ENCODE data around the gene CCDC136.

Gene CCDC136

DNA sequence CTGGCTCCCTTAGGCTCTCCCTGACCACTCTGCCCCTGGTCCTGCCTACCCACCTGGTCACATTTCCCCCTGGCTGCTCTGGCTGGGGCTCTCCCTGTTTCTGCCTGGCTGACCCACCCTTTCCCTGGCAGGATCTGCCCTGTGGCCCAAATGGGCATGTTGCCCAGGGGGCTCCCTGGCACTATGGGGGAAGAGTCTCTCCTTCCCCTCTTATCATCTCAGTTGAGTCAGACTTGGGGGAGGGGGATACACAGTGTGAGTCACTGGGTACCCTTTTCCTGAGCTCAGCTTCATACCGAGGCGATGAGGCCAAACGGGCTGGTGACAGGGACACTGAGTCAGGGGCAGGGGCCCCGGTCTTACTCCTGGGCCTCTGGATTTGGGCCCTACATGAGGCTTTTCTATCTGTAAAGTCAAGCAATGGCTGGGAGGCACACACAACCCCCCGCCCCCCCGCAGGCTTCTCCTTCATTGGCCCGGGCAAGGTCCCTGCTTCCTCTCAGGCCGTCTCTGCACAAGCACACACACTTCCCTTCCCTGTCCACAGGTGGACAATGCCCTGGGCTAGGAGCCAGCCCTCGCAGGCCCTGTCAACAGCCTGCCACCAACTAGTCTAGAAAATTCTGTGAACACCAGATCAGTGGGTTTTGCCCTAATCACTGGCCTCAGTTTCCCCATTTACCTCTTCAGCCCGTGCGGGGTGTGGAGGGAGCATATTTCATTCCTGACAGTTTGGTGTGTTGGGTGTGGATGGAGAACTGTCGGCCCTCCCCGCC is 37.8 kb downstream of the CCDC136 start:
- no peak overlapping the region for H3K27ac ChIP-seq
- TF ChIP-seq, protein P1, sequence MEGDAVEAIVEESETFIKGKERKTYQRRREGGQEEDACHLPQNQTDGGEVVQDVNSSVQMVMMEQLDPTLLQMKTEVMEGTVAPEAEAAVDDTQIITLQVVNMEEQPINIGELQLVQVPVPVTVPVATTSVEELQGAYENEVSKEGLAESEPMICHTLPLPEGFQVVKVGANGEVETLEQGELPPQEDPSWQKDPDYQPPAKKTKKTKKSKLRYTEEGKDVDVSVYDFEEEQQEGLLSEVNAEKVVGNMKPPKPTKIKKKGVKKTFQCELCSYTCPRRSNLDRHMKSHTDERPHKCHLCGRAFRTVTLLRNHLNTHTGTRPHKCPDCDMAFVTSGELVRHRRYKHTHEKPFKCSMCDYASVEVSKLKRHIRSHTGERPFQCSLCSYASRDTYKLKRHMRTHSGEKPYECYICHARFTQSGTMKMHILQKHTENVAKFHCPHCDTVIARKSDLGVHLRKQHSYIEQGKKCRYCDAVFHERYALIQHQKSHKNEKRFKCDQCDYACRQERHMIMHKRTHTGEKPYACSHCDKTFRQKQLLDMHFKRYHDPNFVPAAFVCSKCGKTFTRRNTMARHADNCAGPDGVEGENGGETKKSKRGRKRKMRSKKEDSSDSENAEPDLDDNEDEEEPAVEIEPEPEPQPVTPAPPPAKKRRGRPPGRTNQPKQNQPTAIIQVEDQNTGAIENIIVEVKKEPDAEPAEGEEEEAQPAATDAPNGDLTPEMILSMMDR (conservative IDR thresholded peaks at IDR 0.05): no peak
- no peak for TF ChIP-seq ZFX (IDR thresholded peaks at IDR 0.05)

DNA sequence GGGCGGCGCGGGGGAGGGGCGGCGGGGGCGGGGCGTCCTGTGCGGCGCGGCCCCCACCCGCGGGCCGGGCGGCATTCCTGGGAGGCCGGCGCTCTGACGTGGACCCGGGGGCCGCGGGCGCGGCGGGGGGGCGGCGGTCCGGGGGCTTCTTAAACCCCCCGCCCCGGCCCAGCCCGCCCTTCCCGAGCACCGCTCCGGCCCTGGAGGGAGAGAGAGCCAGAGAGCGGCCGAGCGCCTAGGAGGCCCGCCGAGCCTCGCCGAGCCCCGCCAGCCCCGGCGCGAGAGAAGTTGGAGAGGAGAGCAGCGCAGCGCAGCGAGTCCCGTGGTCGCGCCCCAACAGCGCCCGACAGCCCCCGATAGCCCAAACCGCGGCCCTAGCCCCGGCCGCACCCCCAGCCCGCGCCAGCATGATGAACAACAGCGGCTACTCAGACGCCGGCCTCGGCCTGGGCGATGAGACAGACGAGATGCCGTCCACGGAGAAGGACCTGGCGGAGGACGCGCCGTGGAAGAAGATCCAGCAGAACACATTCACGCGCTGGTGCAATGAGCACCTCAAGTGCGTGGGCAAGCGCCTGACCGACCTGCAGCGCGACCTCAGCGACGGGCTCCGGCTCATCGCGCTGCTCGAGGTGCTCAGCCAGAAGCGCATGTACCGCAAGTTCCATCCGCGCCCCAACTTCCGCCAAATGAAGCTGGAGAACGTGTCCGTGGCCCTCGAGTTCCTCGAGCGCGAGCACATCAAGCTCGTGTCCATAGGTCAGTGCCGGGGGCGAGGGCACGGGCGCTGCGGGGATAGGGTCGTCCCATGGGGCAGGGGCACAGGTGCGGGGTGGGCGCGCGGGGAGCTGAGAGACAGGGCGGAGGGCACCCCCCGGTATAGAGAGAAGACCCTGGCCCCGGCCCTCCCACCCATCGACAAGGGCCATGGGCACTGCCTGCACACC is 38.7 kb downstream of the CCDC136 start, which contains the start of gene FLNC:
FLNC (plus strand) TSS at position 176 of the 947 bp plus-strand sequence; CDS start at position 408, 232 bp downstream.
- TF ChIP-seq, protein P1 (conservative IDR thresholded peaks at IDR 0.05): no peak
- no peak for TF ChIP-seq ZFX (IDR thresholded peaks at IDR 0.05)
- no peak within 1 kb of the TSS for H3K27ac ChIP-seq

DNA sequence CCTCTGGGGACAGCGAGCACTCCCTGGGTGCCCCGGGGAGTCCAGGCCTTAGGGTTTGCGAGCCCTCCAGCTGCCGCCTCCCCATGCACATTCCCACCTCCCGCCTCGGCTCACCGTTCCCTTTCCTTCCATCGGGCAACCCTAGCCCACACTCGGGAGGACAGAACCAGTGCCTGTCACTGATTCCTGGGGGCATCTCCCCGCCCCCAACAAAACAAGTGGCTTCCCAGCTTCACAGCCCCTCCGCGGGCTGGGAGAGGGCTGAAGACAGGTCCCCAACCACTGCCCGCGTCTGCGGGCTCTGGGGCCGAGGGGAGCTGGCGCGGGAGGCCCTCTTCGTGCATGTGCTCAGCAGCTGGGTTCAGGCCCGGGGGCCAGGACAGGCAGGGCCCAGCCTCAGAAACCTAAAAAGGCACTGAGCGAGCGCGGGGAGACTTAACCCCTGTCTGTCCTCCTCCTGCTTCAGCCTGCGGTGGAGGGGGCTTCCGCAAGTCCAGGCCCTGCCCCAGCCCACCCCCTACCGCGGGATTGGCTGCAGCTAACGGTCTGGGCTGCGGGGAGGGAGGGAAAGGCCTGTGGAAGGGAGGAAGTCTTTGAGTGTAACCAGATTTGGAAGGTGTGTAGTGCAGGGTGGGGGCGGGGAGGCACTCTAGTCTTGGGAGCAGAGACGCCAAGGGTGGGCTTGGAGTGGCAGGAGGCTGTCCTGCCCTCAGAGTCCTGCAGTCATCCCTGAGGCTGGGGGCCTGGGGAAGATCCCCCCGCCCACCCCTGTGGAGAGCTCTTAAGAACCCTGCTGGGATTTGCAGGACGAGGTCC is 39.6 kb downstream of the CCDC136 start:
- H3K27ac ChIP-seq: no peak overlapping the region
- no peak for TF ChIP-seq ZFX (IDR thresholded peaks at IDR 0.05)
- TF ChIP-seq, protein P1 (conservative IDR thresholded peaks at IDR 0.05): no peak

DNA sequence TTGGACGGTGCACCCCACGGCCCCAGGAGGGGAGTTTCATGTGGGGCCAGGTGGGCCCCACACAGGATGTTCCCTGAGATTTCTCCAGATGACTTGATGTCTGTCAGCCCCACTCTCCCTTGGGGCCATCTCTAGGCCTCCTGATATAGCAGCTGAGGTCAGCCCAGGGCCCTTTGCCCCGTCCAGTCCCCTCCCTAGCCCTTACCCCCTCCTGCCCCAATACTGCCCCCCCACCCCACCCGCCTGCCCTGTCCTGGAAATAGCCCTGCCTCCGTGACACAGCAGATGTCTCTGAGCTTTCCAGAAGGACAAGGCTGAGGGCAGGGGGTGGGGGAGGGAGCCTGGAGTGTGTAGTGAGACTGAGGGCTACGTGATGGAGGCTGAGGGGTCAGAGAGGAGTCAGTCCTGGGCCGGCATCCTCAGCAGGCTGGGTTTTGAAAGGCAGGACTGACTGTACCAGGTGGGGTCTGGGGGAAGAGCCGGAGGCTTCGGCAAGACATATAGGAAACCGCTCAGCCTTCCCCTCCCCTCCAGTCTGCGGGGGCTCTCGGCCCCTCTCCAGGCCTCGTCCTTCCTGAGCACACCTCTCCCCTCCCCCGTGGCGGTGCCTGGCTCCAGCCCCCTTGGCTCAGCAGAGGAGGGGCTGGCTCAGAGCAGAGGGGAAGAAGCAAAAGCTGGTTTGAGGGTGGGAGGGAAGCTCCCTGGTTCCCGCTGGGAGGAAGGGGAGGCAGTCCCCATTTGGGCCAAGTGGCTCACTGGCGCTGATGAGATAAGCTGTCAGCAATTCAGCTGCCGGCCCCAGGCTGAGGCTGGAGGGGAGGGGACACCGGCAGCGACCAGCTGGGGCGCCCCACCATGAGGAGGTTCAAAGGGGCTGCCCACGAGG is 40.5 kb downstream of the CCDC136 start:
- TF ChIP-seq, protein P1 (conservative IDR thresholded peaks at IDR 0.05): no peak
- no peak for TF ChIP-seq ZFX (IDR thresholded peaks at IDR 0.05)

DNA sequence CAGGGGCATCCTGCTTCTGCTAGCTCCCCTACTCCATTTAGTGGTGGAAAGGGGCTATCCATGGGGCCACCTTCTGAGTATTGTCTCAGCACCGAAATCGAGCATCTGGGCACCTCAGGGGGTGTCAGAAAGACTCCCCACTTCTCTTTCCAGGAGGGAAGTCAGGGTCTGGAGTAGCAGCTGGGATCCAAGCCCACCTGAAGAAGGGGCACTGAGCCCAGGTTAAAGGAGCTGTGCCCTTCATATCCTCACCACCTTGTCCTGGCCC is 41.0 kb downstream of the CCDC136 start:
- no peak overlapping the region for H3K27ac ChIP-seq
- TF ChIP-seq ZFX (IDR thresholded peaks at IDR 0.05): no peak
- TF ChIP-seq, protein P1 (conservative IDR thresholded peaks at IDR 0.05): no peak

More for the DNA sequence above, 40.5 kb downstream of the CCDC136 start:
- H3K27ac ChIP-seq: no peak overlapping the region

DNA sequence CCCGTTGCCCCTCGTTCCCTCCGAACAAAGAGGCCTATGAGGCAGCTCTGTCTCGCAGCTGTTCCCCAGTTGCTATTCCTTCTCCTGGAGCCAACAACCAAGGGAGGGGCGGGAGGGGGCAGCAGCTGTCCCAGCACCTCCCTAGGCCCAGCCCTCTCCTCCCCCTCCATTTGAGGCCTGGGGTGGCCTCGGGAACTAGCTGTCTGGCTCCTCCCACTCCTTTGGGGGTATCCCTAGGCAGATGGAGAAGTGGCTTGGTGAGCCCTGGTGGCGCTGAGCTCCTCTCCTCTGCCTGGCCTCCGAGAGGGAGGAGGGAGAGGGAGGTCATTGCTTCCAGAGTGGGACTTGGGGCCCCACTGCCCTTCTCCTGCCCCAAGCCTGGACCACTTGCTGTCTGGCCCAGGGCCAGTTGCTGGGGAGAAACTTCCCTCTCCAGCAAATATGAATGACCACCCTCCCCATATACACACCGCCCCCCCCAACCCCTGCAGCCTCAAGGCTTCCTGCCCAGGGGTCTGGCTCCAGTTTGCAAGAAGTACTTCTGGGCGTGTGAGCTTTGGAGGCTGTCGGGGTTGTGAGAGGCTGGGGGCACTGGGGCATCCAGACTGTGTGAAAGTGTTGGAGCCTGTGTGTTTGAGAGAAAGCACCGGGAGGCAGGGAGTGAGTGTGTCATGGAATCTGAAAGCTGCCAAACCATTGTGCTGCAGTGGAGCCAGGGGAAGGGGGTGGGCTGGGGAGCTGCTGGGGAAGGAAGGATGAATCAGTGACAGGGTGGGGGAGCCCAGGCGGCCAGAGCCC is 41.6 kb downstream of the CCDC136 start:
- TF ChIP-seq ZFX (IDR thresholded peaks at IDR 0.05): no peak
- TF ChIP-seq, protein P1 (conservative IDR thresholded peaks at IDR 0.05): no peak
- no peak overlapping the region for H3K27ac ChIP-seq
